ENCODE measurements around the gene TIRAP. TPM values are rescaled to one million over a fixed set of nuclear protein-coding genes. Genes with fewer than 3 reads are reported as not detected.

Gene TIRAP
- total RNA-seq, 2 experiments from 2014 or later, result 4.7 to 5.2 TPM

DNA sequence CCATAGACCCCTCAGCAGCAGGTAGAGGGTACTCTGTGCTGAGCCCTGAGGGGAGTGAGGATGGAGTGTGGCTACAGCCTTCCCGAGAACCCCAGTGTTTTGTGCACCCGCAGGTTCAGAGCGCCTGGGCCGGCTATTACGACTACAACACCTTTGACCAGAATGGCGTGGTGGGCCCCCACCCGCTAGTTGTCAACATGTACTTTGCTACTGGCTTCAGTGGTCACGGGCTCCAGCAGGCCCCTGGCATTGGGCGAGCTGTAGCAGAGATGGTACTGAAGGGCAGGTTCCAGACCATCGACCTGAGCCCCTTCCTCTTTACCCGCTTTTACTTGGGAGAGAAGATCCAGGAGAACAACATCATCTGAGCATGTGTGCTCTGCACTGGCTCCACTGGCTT is 5.6 kb upstream of the TIRAP start:
- Mint-ChIP-seq H3K4me3 (no peak overlapping the region), H3K27ac (no peak overlapping the region), H3K4me1 (peaks cover 16% of the 10 kb centered on the region), H3K9me3 (no peaks in the 10 kb centered on the region), H3K27me3 (no peaks in the 10 kb centered on the region), H3K36me3 (peaks cover 25% of the 10 kb centered on the region)
- no peak for DNase-seq

- no peak for DNase-seq
- no peak overlapping the region for H3K4me3 Mint-ChIP-seq
- H3K4me1 Mint-ChIP-seq, result peaks cover 18% of the 10 kb centered on the region
- H3K27ac Mint-ChIP-seq, result no peak overlapping the region
- peaks cover 25% of the 10 kb centered on the region for H3K36me3 Mint-ChIP-seq
- H3K27me3 Mint-ChIP-seq, result no peaks in the 10 kb centered on the region
- no peaks in the 10 kb centered on the region for H3K9me3 Mint-ChIP-seq
Observed at GRCh38 chr11:126277780-126278179, 5.1 kb upstream of the TIRAP start.

GRCh38 chr11:126279191-126279590 is 3.7 kb upstream of the TIRAP start:
- H3K4me3 Mint-ChIP-seq, result no peak overlapping the region
- no peaks in the 10 kb centered on the region for H3K27me3 Mint-ChIP-seq
- H3K36me3 Mint-ChIP-seq, result peaks cover 25% of the 10 kb centered on the region
- peaks cover 23% of the 10 kb centered on the region for H3K4me1 Mint-ChIP-seq
- H3K9me3 Mint-ChIP-seq, result no peaks in the 10 kb centered on the region
- no peak for DNase-seq
- no peak overlapping the region for H3K27ac Mint-ChIP-seq

- no peak overlapping the region for H3K4me3 Mint-ChIP-seq
- no peaks in the 10 kb centered on the region for H3K9me3 Mint-ChIP-seq
- H3K27ac Mint-ChIP-seq, result peak overlapping the region; percentile 48
- H3K4me1 Mint-ChIP-seq, result peaks cover 33% of the 10 kb centered on the region
- peaks cover 21% of the 10 kb centered on the region for H3K36me3 Mint-ChIP-seq
- no peak for DNase-seq
- H3K27me3 Mint-ChIP-seq, result no peaks in the 10 kb centered on the region
Observed at GRCh38 chr11:126280595-126280994, 2.3 kb upstream of the TIRAP start.

- no peak for DNase-seq
- H3K27ac Mint-ChIP-seq, result peak overlapping the region; percentile 5
- peaks cover 33% of the 10 kb centered on the region for H3K4me1 Mint-ChIP-seq
- H3K27me3 Mint-ChIP-seq, result no peaks in the 10 kb centered on the region
- no peaks in the 10 kb centered on the region for H3K9me3 Mint-ChIP-seq
- peaks cover 16% of the 10 kb centered on the region for H3K36me3 Mint-ChIP-seq
- peak overlapping the region; percentile 22 for H3K4me3 Mint-ChIP-seq
Observed at GRCh38 chr11:126281245-126281644, 1.6 kb upstream of the TIRAP start.

GRCh38 chr11:126281666-126282175 is 1.2 kb upstream of the TIRAP start:
- H3K27ac Mint-ChIP-seq, result peak overlapping the region; percentile 8
- peak overlapping the region; percentile 85 for H3K4me3 Mint-ChIP-seq

GRCh38 chr11:126282361-126282735 is 545 bp upstream of the TIRAP start:
- DNase-seq, result peak; percentile 39
- Mint-ChIP-seq H3K27ac (peak overlapping the region; percentile 91), H3K9me3 (no peaks in the 10 kb centered on the region), H3K27me3 (no peaks in the 10 kb centered on the region), H3K4me3 (peak overlapping the region; percentile 85), H3K36me3 (peaks cover 16% of the 10 kb centered on the region), H3K4me1 (peaks cover 38% of the 10 kb centered on the region)

More at GRCh38 chr11:126281666-126282175, 1.2 kb upstream of the TIRAP start:
- Mint-ChIP-seq H3K9me3 (no peaks in the 10 kb centered on the region), H3K4me1 (peaks cover 35% of the 10 kb centered on the region), H3K36me3 (peaks cover 16% of the 10 kb centered on the region), H3K27me3 (no peaks in the 10 kb centered on the region)
- no peak for DNase-seq

DNA sequence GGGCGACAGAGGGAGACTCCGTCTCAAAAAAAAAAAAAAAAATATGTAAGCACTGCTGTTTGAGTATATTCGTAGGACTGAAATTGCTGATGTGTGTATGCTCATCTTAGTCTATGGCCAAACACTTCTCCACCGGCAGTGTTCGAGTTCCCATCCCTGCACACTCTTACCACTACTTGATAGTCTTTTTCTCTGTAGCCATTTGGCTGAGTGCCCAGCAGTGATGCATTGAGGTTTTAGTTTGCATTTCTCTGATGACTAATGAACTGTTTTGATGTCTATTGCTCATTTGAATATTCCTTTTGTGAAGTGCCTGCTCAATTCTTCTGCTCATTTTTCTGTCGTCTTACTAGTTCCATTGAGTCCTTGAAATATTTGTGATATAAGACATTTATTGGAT is 1.9 kb downstream of the TIRAP start:
- H3K9me3 Mint-ChIP-seq, result no peaks in the 10 kb centered on the region
- peaks cover 44% of the 10 kb centered on the region for H3K4me1 Mint-ChIP-seq
- no peaks in the 10 kb centered on the region for H3K27me3 Mint-ChIP-seq
- H3K36me3 Mint-ChIP-seq, result peaks cover 2% of the 10 kb centered on the region
- H3K27ac Mint-ChIP-seq, result peak overlapping the region; percentile 64
- H3K4me3 Mint-ChIP-seq, result peak overlapping the region; percentile 62
- DNase-seq, result peak; percentile 85

DNA sequence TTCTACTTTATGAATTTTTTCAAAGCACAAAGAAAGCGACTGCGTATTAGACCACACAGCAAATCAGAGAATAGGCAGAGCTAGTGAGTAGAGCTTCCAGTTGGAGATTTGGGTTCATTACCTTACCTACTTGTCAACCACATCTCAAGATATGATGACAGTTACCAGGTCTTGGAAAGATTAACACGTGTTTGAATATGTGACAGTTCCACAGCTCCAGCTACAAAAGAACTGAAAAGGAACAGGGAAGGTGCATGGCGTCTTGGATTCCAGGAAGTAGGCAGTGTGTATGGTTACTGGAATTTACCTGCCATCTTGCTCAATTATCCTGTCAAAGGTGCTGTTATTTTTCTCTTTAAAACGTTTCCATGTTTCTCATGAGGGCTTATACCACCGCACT is 5.3 kb downstream of the TIRAP start:
- Mint-ChIP-seq H3K4me1 (peaks cover 30% of the 10 kb centered on the region), H3K27me3 (no peaks in the 10 kb centered on the region), H3K36me3 (peaks cover 2% of the 10 kb centered on the region), H3K4me3 (no peak overlapping the region), H3K9me3 (no peaks in the 10 kb centered on the region), H3K27ac (peak overlapping the region; percentile 48)
- no peak for DNase-seq

DNA sequence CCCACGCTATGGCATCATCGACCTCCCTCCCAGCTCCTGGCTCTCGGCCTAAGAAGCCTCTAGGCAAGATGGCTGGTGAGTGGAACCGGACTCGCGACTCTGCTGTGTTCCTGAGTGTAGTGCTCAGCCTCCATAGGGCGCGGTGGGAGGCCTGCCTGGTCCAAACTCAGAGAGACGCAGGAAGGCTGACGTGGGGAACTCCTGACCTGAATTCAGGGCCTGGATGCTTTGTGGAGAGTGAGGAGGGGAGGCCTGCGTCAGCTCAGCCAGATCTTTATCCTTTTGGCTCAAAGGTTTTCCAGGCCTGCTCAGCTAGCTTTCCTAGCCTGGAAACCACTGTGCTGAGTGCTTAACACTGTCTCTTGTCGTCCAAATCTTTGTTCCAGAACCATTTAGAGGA is 8.0 kb downstream of the TIRAP start:
- Mint-ChIP-seq H3K4me1 (peaks cover 21% of the 10 kb centered on the region), H3K4me3 (no peak overlapping the region), H3K27ac (no peak overlapping the region), H3K27me3 (no peaks in the 10 kb centered on the region), H3K9me3 (no peaks in the 10 kb centered on the region), H3K36me3 (peaks cover 10% of the 10 kb centered on the region)
- no peak for DNase-seq

GRCh38 chr11:126293726-126294125 is 10.8 kb downstream of the TIRAP start:
- H3K9me3 Mint-ChIP-seq, result no peaks in the 10 kb centered on the region
- no peak overlapping the region for H3K4me3 Mint-ChIP-seq
- no peak for DNase-seq
- peaks cover 11% of the 10 kb centered on the region for H3K4me1 Mint-ChIP-seq
- H3K36me3 Mint-ChIP-seq, result peaks cover 15% of the 10 kb centered on the region
- peak overlapping the region; percentile 26 for H3K27ac Mint-ChIP-seq
- H3K27me3 Mint-ChIP-seq, result no peaks in the 10 kb centered on the region

GRCh38 chr11:126297004-126297403 is 14.1 kb downstream of the TIRAP start:
- Mint-ChIP-seq H3K4me3 (no peak overlapping the region), H3K4me1 (peaks cover 11% of the 10 kb centered on the region), H3K36me3 (peaks cover 24% of the 10 kb centered on the region), H3K27me3 (no peaks in the 10 kb centered on the region), H3K27ac (no peak overlapping the region), H3K9me3 (no peaks in the 10 kb centered on the region)
- no peak for DNase-seq

DNA sequence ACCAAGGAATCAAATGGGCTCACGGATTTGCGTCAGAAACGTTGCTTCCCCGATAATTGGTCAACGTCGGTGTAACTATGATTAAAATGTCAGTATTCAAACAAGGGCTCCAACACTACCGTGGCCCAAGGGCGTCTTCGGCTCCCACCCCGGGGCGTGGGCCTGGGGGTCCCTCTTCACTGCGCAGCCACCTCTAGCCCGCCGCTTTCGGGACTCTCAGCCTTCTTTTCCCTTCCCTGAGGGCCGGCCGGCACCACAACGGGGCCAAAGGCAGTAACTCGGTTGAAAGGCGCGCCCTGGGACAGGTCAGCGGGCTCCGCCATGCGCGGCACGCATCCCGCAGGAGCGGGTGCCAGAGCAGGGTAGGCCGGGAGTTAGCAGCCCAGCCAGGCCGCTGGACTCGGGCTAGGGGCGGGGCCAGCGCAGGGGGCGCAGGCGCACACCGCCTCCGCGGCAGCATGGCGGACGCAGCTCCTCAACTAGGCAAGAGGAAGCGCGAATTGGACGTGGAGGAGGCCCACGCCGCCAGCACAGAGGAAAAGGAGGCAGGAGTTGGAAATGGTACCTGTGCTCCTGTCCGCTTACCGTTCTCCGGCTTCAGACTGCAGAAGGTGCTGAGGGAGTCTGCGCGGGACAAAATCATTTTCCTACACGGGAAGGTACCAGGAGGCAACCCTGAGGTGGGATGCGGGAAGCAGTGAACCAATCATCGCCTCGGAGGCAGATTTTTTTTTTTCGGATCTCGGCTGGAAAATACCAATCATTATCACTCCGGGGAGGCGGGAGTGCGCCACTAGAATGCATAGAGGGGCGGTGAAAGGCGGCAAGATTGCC is 20.9 kb downstream of the TIRAP start, which contains the start of gene DCPS:
Gene DCPS, plus strand, starts transcription at position 438 of the 834 bp plus-strand sequence. Its CDS starts 21 bp downstream, at position 459.
- DNase-seq, result peak; percentile 94
- H3K36me3 Mint-ChIP-seq, result peaks cover 35% of the 10 kb centered on the region
- H3K9me3 Mint-ChIP-seq, result peaks cover 3% of the 10 kb centered on the region
- peaks cover 21% of the 10 kb centered on the region for H3K4me1 Mint-ChIP-seq
- H3K4me3 Mint-ChIP-seq, result peak within 1 kb of the TSS; percentile 97
- no peaks in the 10 kb centered on the region for H3K27me3 Mint-ChIP-seq
- H3K27ac Mint-ChIP-seq, result peak within 1 kb of the TSS; percentile 100

GRCh38 chr11:126304457-126305075 is 21.7 kb downstream of the TIRAP start:
- H3K4me1 Mint-ChIP-seq, result peaks cover 21% of the 10 kb centered on the region
- H3K27me3 Mint-ChIP-seq, result no peaks in the 10 kb centered on the region
- peak overlapping the region; percentile 97 for H3K4me3 Mint-ChIP-seq
- no peak for DNase-seq
- peaks cover 3% of the 10 kb centered on the region for H3K9me3 Mint-ChIP-seq
- peak overlapping the region; percentile 100 for H3K27ac Mint-ChIP-seq
- H3K36me3 Mint-ChIP-seq, result peaks cover 32% of the 10 kb centered on the region

- H3K27me3 Mint-ChIP-seq, result no peaks in the 10 kb centered on the region
- H3K27ac Mint-ChIP-seq, result peak overlapping the region; percentile 69
- H3K4me3 Mint-ChIP-seq, result peak overlapping the region; percentile 70
- DNase-seq, result no peak
- H3K4me1 Mint-ChIP-seq, result peaks cover 23% of the 10 kb centered on the region
- peaks cover 3% of the 10 kb centered on the region for H3K9me3 Mint-ChIP-seq
- H3K36me3 Mint-ChIP-seq, result peaks cover 32% of the 10 kb centered on the region
Observed at GRCh38 chr11:126305699-126306098, 22.8 kb downstream of the TIRAP start.
